G401.6 (cell line): ENCODE measurements around the gene STRN4.

Experiments used
- FAIRE-seq: peaks from 2 replicates; lab custom pipeline; 2012; peaks lifted over from hg19 to GRCh38; lab: Jason Lieb, UNC

STRN4 gene

GRCh38 chr19:46725036-46725820 is 21.0 kb downstream of the STRN4 start:
- FAIRE-seq, result no peak

- FAIRE-seq, result no peak
Observed at GRCh38 chr19:46724468-46724867, 21.8 kb downstream of the STRN4 start.

GRCh38 chr19:46723471-46723870 is 22.8 kb downstream of the STRN4 start:
- no peak for FAIRE-seq

GRCh38 chr19:46723023-46723461 is 23.2 kb downstream of the STRN4 start:
- FAIRE-seq, result no peak

- FAIRE-seq, result no peak
Observed at GRCh38 chr19:46722421-46723022, 23.7 kb downstream of the STRN4 start.

GRCh38 chr19:46722004-46722380 is 24.3 kb downstream of the STRN4 start:
- FAIRE-seq, result no peak

- FAIRE-seq, result no peak
Observed at GRCh38 chr19:46721269-46722003, 24.8 kb downstream of the STRN4 start.

- FAIRE-seq, result no peak
Observed at GRCh38 chr19:46720503-46721239, 25.6 kb downstream of the STRN4 start.

- FAIRE-seq, result no peak
Observed at GRCh38 chr19:46719629-46720502, 26.4 kb downstream of the STRN4 start.

- no peak for FAIRE-seq
Observed at GRCh38 chr19:46718934-46719622, 27.2 kb downstream of the STRN4 start.

GRCh38 chr19:46718157-46718933 is 27.9 kb downstream of the STRN4 start:
- peak; percentile 87 for FAIRE-seq

- FAIRE-seq, result no peak
Observed at GRCh38 chr19:46717716-46718143, 28.5 kb downstream of the STRN4 start.

GRCh38 chr19:46717034-46717715 is 29.1 kb downstream of the STRN4 start, which contains the start of gene PRKD2:
Gene PRKD2 (minus strand): TSS chr19:46717114. CDS start chr19:46716370, 744 bp downstream.
- no peak for FAIRE-seq

GRCh38 chr19:46716672-46717033 is 29.6 kb downstream of the STRN4 start:
- no peak for FAIRE-seq

- FAIRE-seq, result no peak
Observed at GRCh38 chr19:46715975-46716671, 30.1 kb downstream of the STRN4 start.

- FAIRE-seq, result no peak
Observed at GRCh38 chr19:46715620-46715974, 30.7 kb downstream of the STRN4 start.

GRCh38 chr19:46714444-46715106 is 31.7 kb downstream of the STRN4 start:
- no peak for FAIRE-seq

- no peak for FAIRE-seq
Observed at GRCh38 chr19:46713781-46714443, 32.3 kb downstream of the STRN4 start.
